ENCODE data around the gene SMCO4.

SMCO4 gene

GRCh38 chr11:93512949-93513667, 30.1 kb downstream of the SMCO4 start:
- Histone ChIP-seq H3K27me3 (ENCODE audit: insufficient read depth, low read length) (no peaks in the 10 kb centered on the region), H3K4me3 (ENCODE audit: low read length) (no peak overlapping the region), H3K36me3 (ENCODE audit: insufficient read depth, low read depth, low read length) (no peaks in the 10 kb centered on the region), H3K4me1 (ENCODE audit: insufficient read depth, low read length) (peaks cover 10% of the 10 kb centered on the region), H3K9ac (ENCODE audit: low read depth, low read length) (no peak overlapping the region), H3K27ac (ENCODE audit: low read length) (no peak overlapping the region), H3K9me3 (ENCODE audit: insufficient read depth, low read depth, low read length) (no peaks in the 10 kb centered on the region)

- Histone ChIP-seq H3K9ac (ENCODE audit: low read depth, low read length) (no peak overlapping the region), H3K36me3 (ENCODE audit: insufficient read depth, low read depth, low read length) (no peaks in the 10 kb centered on the region), H3K27me3 (ENCODE audit: insufficient read depth, low read length) (no peaks in the 10 kb centered on the region), H3K4me1 (ENCODE audit: insufficient read depth, low read length) (peaks cover 8% of the 10 kb centered on the region), H3K9me3 (ENCODE audit: insufficient read depth, low read depth, low read length) (no peaks in the 10 kb centered on the region), H3K27ac (ENCODE audit: low read length) (no peak overlapping the region), H3K4me3 (ENCODE audit: low read length) (no peak overlapping the region)
These were observed 31.1 kb downstream of the SMCO4 start for GRCh38 chr11:93512073-93512475.

- Histone ChIP-seq H3K4me3 (ENCODE audit: low read length) (no peak overlapping the region), H3K27ac (ENCODE audit: low read length) (no peak overlapping the region), H3K9ac (ENCODE audit: low read depth, low read length) (no peak overlapping the region), H3K27me3 (ENCODE audit: insufficient read depth, low read length) (no peaks in the 10 kb centered on the region), H3K36me3 (ENCODE audit: insufficient read depth, low read depth, low read length) (no peaks in the 10 kb centered on the region), H3K9me3 (ENCODE audit: insufficient read depth, low read depth, low read length) (no peaks in the 10 kb centered on the region), H3K4me1 (ENCODE audit: insufficient read depth, low read length) (peaks cover 1% of the 10 kb centered on the region; the same call in 1 of the 2 replicates)
These were observed 32.9 kb downstream of the SMCO4 start for GRCh38 chr11:93510196-93510873.

- Histone ChIP-seq H3K9ac (ENCODE audit: low read depth, low read length) (no peak overlapping the region), H3K4me1 (ENCODE audit: insufficient read depth, low read length) (no peaks in the 10 kb centered on the region), H3K36me3 (ENCODE audit: insufficient read depth, low read depth, low read length) (no peaks in the 10 kb centered on the region), H3K9me3 (ENCODE audit: insufficient read depth, low read depth, low read length) (no peaks in the 10 kb centered on the region), H3K27me3 (ENCODE audit: insufficient read depth, low read length) (no peaks in the 10 kb centered on the region), H3K4me3 (ENCODE audit: low read length) (no peak overlapping the region), H3K27ac (ENCODE audit: low read length) (no peak overlapping the region)
These were observed 35.7 kb downstream of the SMCO4 start for GRCh38 chr11:93507517-93507916.

DNA sequence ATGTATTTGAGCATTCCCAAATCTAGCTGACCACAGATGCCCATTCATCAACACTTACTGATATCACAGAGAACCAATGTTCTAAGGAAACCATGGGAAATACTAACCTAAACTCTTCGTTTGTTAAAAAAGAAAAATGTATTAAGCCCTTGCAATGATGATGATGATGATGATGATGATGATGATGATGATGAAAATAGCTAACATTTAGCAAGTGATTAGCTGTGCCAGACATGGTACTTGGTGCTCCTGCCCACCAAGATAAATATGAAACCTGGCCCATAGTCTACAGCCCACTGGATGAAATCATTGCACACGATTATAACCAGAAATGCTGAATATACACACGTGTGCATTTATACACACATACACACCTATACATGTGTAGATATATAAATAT, 37.5 kb downstream of the SMCO4 start:
- H3K27ac ChIP-seq (ENCODE audit: low read length) = no peak overlapping the region
- H3K36me3 ChIP-seq (ENCODE audit: insufficient read depth, low read depth, low read length) = 0 out of 2 replicates have a peak, but pooled peaks cover 3% of the 10 kb centered on the region
- no peaks in the 10 kb centered on the region for H3K9me3 ChIP-seq (ENCODE audit: insufficient read depth, low read depth, low read length)
- H3K4me1 ChIP-seq (ENCODE audit: insufficient read depth, low read length) = no peaks in the 10 kb centered on the region
- H3K9ac ChIP-seq (ENCODE audit: low read depth, low read length) = no peak overlapping the region
- H3K4me3 ChIP-seq (ENCODE audit: low read length) = no peak overlapping the region
- H3K27me3 ChIP-seq (ENCODE audit: insufficient read depth, low read length) = no peaks in the 10 kb centered on the region

DNA sequence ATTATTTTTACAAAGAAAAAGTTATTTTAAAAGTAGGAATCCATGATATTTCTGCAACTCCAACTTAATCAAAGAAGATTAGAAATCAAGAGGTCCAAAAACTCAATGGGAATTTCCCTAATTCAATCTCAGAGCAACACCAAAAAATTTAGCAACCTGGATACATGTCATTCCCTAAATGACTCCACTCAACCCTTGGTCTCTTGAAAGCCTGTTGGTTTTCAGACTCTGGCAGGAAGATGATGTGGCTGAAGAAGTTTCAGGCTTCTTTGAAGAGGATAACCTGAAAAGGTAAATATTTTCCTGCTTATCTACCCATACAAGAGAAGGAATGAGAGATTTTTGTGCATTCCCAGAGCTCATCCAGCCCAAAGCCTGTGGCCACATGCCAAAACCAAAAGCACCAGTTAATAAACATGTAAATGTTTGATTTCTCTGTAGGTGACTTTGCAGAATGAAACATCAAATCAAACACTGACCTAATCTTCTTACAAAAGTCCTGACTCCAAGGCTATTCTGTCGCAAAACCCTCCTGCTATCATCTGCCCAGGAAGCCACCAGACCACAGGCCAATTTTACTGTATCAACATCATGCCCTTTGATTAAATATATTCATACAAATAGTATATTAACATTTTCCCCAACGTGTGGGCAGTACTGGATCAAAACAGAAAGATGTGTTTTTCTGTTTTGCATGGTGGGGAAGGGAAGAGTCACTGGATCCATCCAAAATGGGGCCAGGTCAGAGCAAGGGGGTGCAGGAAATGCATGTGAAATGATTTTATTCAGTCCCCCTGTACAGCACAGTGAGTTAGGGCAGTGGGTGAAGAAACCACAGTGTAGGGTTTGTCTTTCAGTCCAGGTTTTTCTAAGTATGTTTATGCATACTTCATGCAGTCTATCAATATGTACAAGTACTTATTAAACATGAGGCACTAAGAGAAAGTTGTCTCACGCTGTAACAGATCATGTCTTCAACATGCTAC, 38.8 kb downstream of the SMCO4 start:
- H3K4me3 ChIP-seq (ENCODE audit: low read length) = no peak overlapping the region
- H3K36me3 ChIP-seq (ENCODE audit: insufficient read depth, low read depth, low read length) = 0 out of 2 replicates have a peak, but pooled peaks cover 3% of the 10 kb centered on the region
- H3K4me1 ChIP-seq (ENCODE audit: insufficient read depth, low read length) = peaks cover 7% of the 10 kb centered on the region; the same call in 1 of the 2 replicates
- no peaks in the 10 kb centered on the region for H3K9me3 ChIP-seq (ENCODE audit: insufficient read depth, low read depth, low read length)
- no peak overlapping the region for H3K9ac ChIP-seq (ENCODE audit: low read depth, low read length)
- H3K27me3 ChIP-seq (ENCODE audit: insufficient read depth, low read length) = no peaks in the 10 kb centered on the region
- H3K27ac ChIP-seq (ENCODE audit: low read length) = no peak overlapping the region

DNA sequence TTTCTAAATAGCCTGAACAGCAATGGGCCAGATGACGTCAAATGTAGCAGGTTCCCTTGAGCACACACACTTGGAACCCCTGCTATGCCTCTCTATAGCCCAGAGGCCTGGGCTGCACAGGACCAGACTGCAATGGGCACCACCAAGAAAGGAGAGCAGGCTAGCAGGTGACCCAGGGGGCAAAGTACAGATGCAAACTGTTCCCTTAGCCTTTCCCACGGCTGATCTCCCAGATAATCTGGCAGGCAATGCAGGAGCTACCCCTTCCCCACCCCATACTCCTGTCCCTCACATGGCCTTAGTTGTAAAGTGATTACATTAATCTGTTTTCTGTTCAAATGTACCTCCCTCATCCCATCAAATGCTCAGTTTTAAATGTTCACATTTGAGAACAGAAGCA, 41.3 kb downstream of the SMCO4 start:
- H3K36me3 ChIP-seq (ENCODE audit: insufficient read depth, low read depth, low read length) = 0 out of 2 replicates have a peak, but pooled peaks cover 5% of the 10 kb centered on the region
- H3K27me3 ChIP-seq (ENCODE audit: insufficient read depth, low read length) = no peaks in the 10 kb centered on the region
- H3K4me3 ChIP-seq (ENCODE audit: low read length) = no peak overlapping the region
- peaks cover 31% of the 10 kb centered on the region for H3K4me1 ChIP-seq (ENCODE audit: insufficient read depth, low read length)
- H3K9me3 ChIP-seq (ENCODE audit: insufficient read depth, low read depth, low read length) = no peaks in the 10 kb centered on the region
- no peak overlapping the region for H3K27ac ChIP-seq (ENCODE audit: low read length)
- no peak overlapping the region for H3K9ac ChIP-seq (ENCODE audit: low read depth, low read length)

DNA sequence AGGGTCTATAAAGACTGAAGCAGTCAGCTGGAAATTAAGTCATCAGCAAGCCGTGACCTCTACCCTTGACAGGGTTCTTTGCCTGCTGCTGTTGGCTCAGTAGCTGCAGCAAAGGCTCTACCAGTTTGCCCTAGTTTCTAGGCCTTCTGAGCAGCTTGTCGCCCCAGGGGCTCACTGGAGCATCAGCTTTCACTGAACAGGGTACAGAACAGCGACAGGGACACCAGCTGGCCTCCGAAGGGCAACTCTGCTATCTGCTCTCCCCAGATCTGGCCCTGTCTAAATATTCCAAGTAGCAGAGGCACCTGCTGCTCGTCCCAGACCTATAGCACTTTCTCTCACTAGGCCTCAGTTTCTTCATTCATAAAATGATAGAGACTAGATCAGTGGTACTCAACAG, 42.4 kb downstream of the SMCO4 start:
- Histone ChIP-seq H3K9ac (ENCODE audit: low read depth, low read length) (no peak overlapping the region), H3K27ac (ENCODE audit: low read length) (no peak overlapping the region), H3K27me3 (ENCODE audit: insufficient read depth, low read length) (no peaks in the 10 kb centered on the region), H3K4me3 (ENCODE audit: low read length) (no peak overlapping the region), H3K9me3 (ENCODE audit: insufficient read depth, low read depth, low read length) (no peaks in the 10 kb centered on the region), H3K4me1 (ENCODE audit: insufficient read depth, low read length) (peaks cover 31% of the 10 kb centered on the region), H3K36me3 (ENCODE audit: insufficient read depth, low read depth, low read length) (0 out of 2 replicates have a peak, but pooled peaks cover 5% of the 10 kb centered on the region)

GRCh38 chr11:93498641-93499040, 44.5 kb downstream of the SMCO4 start:
- H3K9me3 ChIP-seq (ENCODE audit: insufficient read depth, low read depth, low read length) = no peaks in the 10 kb centered on the region
- no peak overlapping the region for H3K27ac ChIP-seq (ENCODE audit: low read length)
- H3K9ac ChIP-seq (ENCODE audit: low read depth, low read length) = peak overlapping the region; percentile 22; the same call in 1 of the 2 replicates
- 0 out of 2 replicates have a peak, but pooled peaks cover 5% of the 10 kb centered on the region for H3K36me3 ChIP-seq (ENCODE audit: insufficient read depth, low read depth, low read length)
- H3K27me3 ChIP-seq (ENCODE audit: insufficient read depth, low read length) = no peaks in the 10 kb centered on the region
- peak overlapping the region; percentile 18; the same call in 1 of the 2 replicates for H3K4me3 ChIP-seq (ENCODE audit: low read length)
- peaks cover 31% of the 10 kb centered on the region for H3K4me1 ChIP-seq (ENCODE audit: insufficient read depth, low read length)

DNA sequence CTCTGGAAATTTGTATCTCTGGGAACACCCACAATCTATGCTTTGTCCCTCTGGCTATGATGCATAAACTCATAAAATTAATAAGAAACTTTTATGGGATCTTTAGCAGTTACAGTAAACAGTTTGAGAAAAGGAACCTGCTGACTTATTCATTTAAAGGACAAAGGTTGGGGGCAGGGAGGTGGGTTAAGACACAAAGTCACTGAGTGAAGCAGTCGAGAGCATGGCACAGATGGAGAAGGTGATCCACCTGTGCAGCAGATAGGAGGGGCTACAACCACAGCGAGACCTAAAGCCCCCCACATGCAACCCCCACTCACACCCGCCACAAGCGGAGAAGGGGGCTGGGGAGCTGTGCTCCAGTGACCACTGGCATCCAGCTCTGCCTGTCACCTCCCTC, 45.0 kb downstream of the SMCO4 start:
- H3K27ac ChIP-seq (ENCODE audit: low read length) = no peak overlapping the region
- H3K36me3 ChIP-seq (ENCODE audit: insufficient read depth, low read depth, low read length) = 0 out of 2 replicates have a peak, but pooled peaks cover 5% of the 10 kb centered on the region
- H3K9ac ChIP-seq (ENCODE audit: low read depth, low read length) = 0 out of 2 replicates have a peak overlapping the region, but pooled peaks have one; percentile 22

DNA sequence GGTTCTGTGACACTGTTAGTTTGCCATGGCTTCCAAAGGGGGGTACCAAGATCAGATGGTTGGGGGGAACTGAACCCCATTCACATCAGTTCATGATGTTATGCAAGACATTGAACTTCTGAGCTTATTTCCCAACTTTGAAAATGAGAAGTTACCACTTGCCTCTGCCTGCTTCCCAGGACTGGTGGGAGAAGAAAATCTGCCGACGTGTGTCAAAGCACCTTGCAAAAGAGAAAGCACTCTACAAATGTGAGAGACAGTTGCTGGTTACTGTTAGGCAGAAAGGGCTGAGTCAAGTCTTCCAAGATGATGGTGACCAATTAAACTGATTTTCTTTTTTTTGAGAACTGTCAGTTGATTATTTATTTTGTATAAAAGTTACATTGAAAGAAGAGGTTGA, 45.6 kb downstream of the SMCO4 start:
- H3K27ac ChIP-seq (ENCODE audit: low read length) = no peak overlapping the region
- no peaks in the 10 kb centered on the region for H3K9me3 ChIP-seq (ENCODE audit: insufficient read depth, low read depth, low read length)
- 0 out of 2 replicates have a peak, but pooled peaks cover 5% of the 10 kb centered on the region for H3K36me3 ChIP-seq (ENCODE audit: insufficient read depth, low read depth, low read length)

More for the DNA sequence above, 45.0 kb downstream of the SMCO4 start:
- H3K9me3 ChIP-seq (ENCODE audit: insufficient read depth, low read depth, low read length) = no peaks in the 10 kb centered on the region
- H3K4me3 ChIP-seq (ENCODE audit: low read length) = peak overlapping the region; percentile 18; the same call in 1 of the 2 replicates
- peaks cover 31% of the 10 kb centered on the region for H3K4me1 ChIP-seq (ENCODE audit: insufficient read depth, low read length)
- H3K27me3 ChIP-seq (ENCODE audit: insufficient read depth, low read length) = no peaks in the 10 kb centered on the region

More for the DNA sequence above, 45.6 kb downstream of the SMCO4 start:
- H3K9ac ChIP-seq (ENCODE audit: low read depth, low read length) = peak overlapping the region; percentile 9; the same call in 1 of the 2 replicates
- H3K4me3 ChIP-seq (ENCODE audit: low read length) = no peak overlapping the region
- H3K4me1 ChIP-seq (ENCODE audit: insufficient read depth, low read length) = peaks cover 31% of the 10 kb centered on the region
- no peaks in the 10 kb centered on the region for H3K27me3 ChIP-seq (ENCODE audit: insufficient read depth, low read length)

Measured in iPS-20b (cell line).